H9 (cell line): ENCODE data around the gene TCN2. TPM values are rescaled to one million over a fixed set of nuclear protein-coding genes. Genes with fewer than 3 reads are reported as not detected.

Source experiments
- DNase-seq: peaks from one replicate; pipeline ENCODE4 v3.0.0-alpha.2; 2017
- H2AFZ ChIP-seq: one replicate; pipeline ENCODE4 v1.6.1; 2013; ENCODE audit warnings: mild to moderate bottlenecking, low read length, control low read depth, moderate library complexity
- H2AK5ac ChIP-seq: 2 replicates; pipeline ENCODE4 v1.6.1; 2013; ENCODE audit warnings: low read length, control low read depth, mixed read lengths; ENCODE audit not compliant: insufficient read length
- H2BK120ac ChIP-seq: one replicate; pipeline ENCODE4 v1.6.1; 2013; ENCODE audit warnings: low read depth, mild to moderate bottlenecking, low read length, control low read depth, inconsistent platforms; ENCODE audit not compliant: poor library complexity, severe bottlenecking
- H2BK12ac ChIP-seq: 2 replicates; pipeline ENCODE4 v1.6.1; 2013; ENCODE audit warnings: low read length, control low read depth, mixed read lengths, low read depth; ENCODE audit not compliant: insufficient read length
- H2BK15ac ChIP-seq: 2 replicates; pipeline ENCODE4 v1.6.1; 2013; ENCODE audit warnings: low read depth, low read length, control low read depth
- H2BK20ac ChIP-seq: one replicate; pipeline ENCODE4 v1.6.1; 2013; ENCODE audit warnings: low read depth, mild to moderate bottlenecking, low read length, control low read depth, inconsistent platforms; ENCODE audit not compliant: poor library complexity, severe bottlenecking
- H2BK5ac ChIP-seq: 2 replicates; pipeline ENCODE4 v1.6.1; 2013; ENCODE audit warnings: low read length, control low read depth, mixed read lengths; ENCODE audit not compliant: insufficient read length
- H3K14ac ChIP-seq: 2 replicates; pipeline ENCODE4 v1.6.1; 2013; ENCODE audit warnings: low read length, control low read depth; ENCODE audit not compliant: insufficient read depth
- H3K18ac ChIP-seq: 2 replicates; pipeline ENCODE4 v1.6.1; 2013; ENCODE audit warnings: low read depth, mild to moderate bottlenecking, mixed read lengths, low read length, control low read depth; ENCODE audit not compliant: insufficient read length
- H3K23ac ChIP-seq: 2 replicates; pipeline ENCODE4 v1.6.1; 2013; ENCODE audit warnings: low read length, control low read depth, mixed read lengths, low read depth; ENCODE audit not compliant: insufficient read length
- H3K23me2 ChIP-seq: 2 replicates; pipeline ENCODE4 v1.6.1; 2013; ENCODE audit warnings: low read depth, mild to moderate bottlenecking, mixed read lengths, low read length, control low read depth; ENCODE audit not compliant: insufficient read length, poor library complexity, severe bottlenecking
- H3K27ac ChIP-seq: 2 replicates; pipeline ENCODE4 v1.5.1; 2013; ENCODE audit warnings: low read length, control low read depth, mixed read lengths, low read depth; ENCODE audit not compliant: insufficient read length
- H3K27me3 ChIP-seq: 2 replicates; pipeline ENCODE4 v1.6.1; 2013; ENCODE audit warnings: low read length, control low read depth, inconsistent platforms; ENCODE audit not compliant: insufficient read depth
- H3K4ac ChIP-seq: 2 replicates; pipeline ENCODE4 v1.6.1; 2013; ENCODE audit warnings: low read depth, mild to moderate bottlenecking, control low read depth, inconsistent platforms, low read length, moderate library complexity
- H3K4me1 ChIP-seq: 2 replicates; pipeline ENCODE4 v1.6.1; 2013; ENCODE audit warnings: low read length, control low read depth, inconsistent platforms; ENCODE audit not compliant: insufficient read depth
- H3K4me2 ChIP-seq: 2 replicates; pipeline ENCODE4 v1.6.1; 2013; ENCODE audit warnings: low read length, control low read depth, mixed read lengths; ENCODE audit not compliant: insufficient read length, insufficient read depth
- H3K56ac ChIP-seq: 2 replicates; pipeline ENCODE4 v1.6.1; 2013; ENCODE audit warnings: low read depth, mild to moderate bottlenecking, mixed read lengths, low read length, control low read depth; ENCODE audit not compliant: insufficient read length
- H3K79me1 ChIP-seq: 2 replicates; pipeline ENCODE4 v1.6.1; 2013; ENCODE audit warnings: low read depth, mild to moderate bottlenecking, moderate library complexity, low read length, control low read depth, inconsistent platforms; ENCODE audit not compliant: insufficient read depth, poor library complexity, severe bottlenecking
- H3K79me2 ChIP-seq: 2 replicates; pipeline ENCODE4 v1.6.1; 2013; ENCODE audit warnings: low read length, control low read depth, inconsistent platforms; ENCODE audit not compliant: insufficient read depth
- H3K9ac ChIP-seq: 2 replicates; pipeline ENCODE4 v1.6.1; 2013; ENCODE audit warnings: low read length, control low read depth, mixed read lengths; ENCODE audit not compliant: insufficient read length; ENCODE audit errors: extremely low read depth
- H3K9me3 ChIP-seq: one replicate; pipeline ENCODE4 v1.6.1; 2013; ENCODE audit warnings: low read depth, low read length, inconsistent platforms; ENCODE audit not compliant: control insufficient read depth
- H3T11ph ChIP-seq: one replicate; pipeline ENCODE4 v1.6.1; 2013; ENCODE audit warnings: mild to moderate bottlenecking, low read length, control low read depth, inconsistent platforms
- H4K20me1 ChIP-seq: one replicate; pipeline ENCODE4 v1.6.1; 2013; ENCODE audit not compliant: control insufficient read depth, insufficient read length, insufficient read depth
- H4K5ac ChIP-seq: 2 replicates; pipeline ENCODE4 v1.6.1; 2013; ENCODE audit warnings: low read depth, mild to moderate bottlenecking, mixed read lengths, low read length, control low read depth; ENCODE audit not compliant: insufficient read length
- H4K8ac ChIP-seq: replicated peaks from 2 replicates; pipeline ENCODE4 v1.6.1; 2013; ENCODE audit warnings: low read length, control low read depth, mixed read lengths, low read depth; ENCODE audit not compliant: insufficient read length
- H4K91ac ChIP-seq: 2 replicates; pipeline ENCODE4 v1.6.1; 2013; ENCODE audit warnings: low read depth, mild to moderate bottlenecking, moderate library complexity, mixed read lengths, low read length, control low read depth; ENCODE audit not compliant: insufficient read length
- H3K27ac Mint-ChIP-seq, 3 experiments: 2 replicates in 2 of 3; 3 replicates in 1 of 3; pipeline ENCODE4 v1.8.0; 2020 to 2021; ENCODE audit warnings: mixed read lengths in 3 of 3, mild to moderate bottlenecking in 1 of 3, moderate library complexity in 1 of 3
- H3K27me3 Mint-ChIP-seq: 2 replicates; pipeline ENCODE4 v1.8.0; 2021; ENCODE audit warnings: low read depth, mild to moderate bottlenecking, moderate library complexity, mixed read lengths
- H3K36me3 Mint-ChIP-seq, 3 experiments: 2 replicates in 2 of 3; 3 replicates in 1 of 3; pipeline ENCODE4 v1.8.0; 2020 to 2021; ENCODE audit warnings: low read depth in 3 of 3, mixed read lengths in 3 of 3; ENCODE audit not compliant: insufficient read depth in 1 of 3
- H3K4me1 Mint-ChIP-seq, 2 experiments: 2 replicates each; pipeline ENCODE4 v1.8.0; 2020; ENCODE audit warnings: mixed read lengths in 2 of 2
- H3K4me3 Mint-ChIP-seq, 2 experiments: 2 replicates in 1 of 2; 3 replicates in 1 of 2; pipeline ENCODE4 v1.8.0; 2020 to 2021; ENCODE audit warnings: mild to moderate bottlenecking in 2 of 2, mixed read lengths in 2 of 2, moderate library complexity in 1 of 2
- H3K9me3 Mint-ChIP-seq, 2 experiments: 2 replicates in 1 of 2; 3 replicates in 1 of 2; pipeline ENCODE4 v1.8.0; 2020; ENCODE audit warnings: mild to moderate bottlenecking in 2 of 2, mixed read lengths in 2 of 2, moderate library complexity in 1 of 2
- WGBS: extraction: QIAGEN DNeasy Blood & Tissue Kit; methylation state at CpG from one replicate; pipeline ENCODE4 v1.1.7; 2013; ENCODE audit warnings: missing lambda C conversion rate, low lambda C conversion rate, mixed read lengths; ENCODE audit not compliant: insufficient read length; ENCODE audit errors: extremely low coverage; 5-methylcytosine and 5-hydroxymethylcytosine counted together
- total RNA-seq: library from RNA; stranded (reverse); gene quantifications from 2 replicates; pipeline ENCODE4 v1.2.1, GENCODE V29; 2021
- TF ChIP-seq, protein P1 (sequence below): fragments of 200-600 bp; sonication (generic); conservative IDR thresholded peaks from 3 replicates; pipeline ENCODE4 v1.8.0; 2021; ENCODE audit warnings: antibody characterized with exemption, mild to moderate bottlenecking

The TCN2 gene
- total RNA-seq, 1 experiment from 2014 or later: 42.2 TPM

DNA sequence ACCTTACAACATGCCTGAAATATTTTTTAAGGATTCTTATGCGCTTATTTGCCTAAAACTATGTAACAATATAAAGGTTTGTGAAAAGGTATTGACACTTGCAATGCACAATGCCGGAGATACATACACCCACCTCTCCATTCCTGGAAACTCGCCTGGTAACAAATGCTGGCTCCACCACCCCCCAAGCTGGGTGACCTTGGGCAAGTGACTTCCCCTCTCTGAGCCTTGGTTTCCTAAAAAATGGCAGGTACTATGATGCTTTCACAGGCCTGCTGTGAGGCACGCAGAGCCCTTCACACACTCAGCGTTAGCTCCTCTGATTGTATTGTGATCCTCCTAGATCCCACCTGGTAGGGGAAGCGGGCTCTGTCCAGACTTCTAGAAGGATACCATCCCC lies 34.8 kb upstream of the TCN2 start:
- H3K23me2 ChIP-seq: peaks cover 7% of the 10 kb centered on the region
- H3K18ac ChIP-seq: no peak overlapping the region
- no peaks in the 10 kb centered on the region for H3K4me1 ChIP-seq
- no peak for DNase-seq
- no peak overlapping the region for H2BK15ac ChIP-seq
- H3K4ac ChIP-seq: no peak overlapping the region
- Mint-ChIP-seq H3K4me3 (no peak overlapping the region), H3K27me3 (peaks cover 7% of the 10 kb centered on the region), H3K27ac (no peak overlapping the region; a peak in 1 of 7 replicates), H3K9me3 (no peaks in the 10 kb centered on the region), H3K4me1 (peaks cover 19 to 30% of the 10 kb centered on the region in 2 experiments), H3K36me3 (peaks cover 10 to 18% (median 14%) of the 10 kb centered on the region in 3 experiments; a peak in 6 of 7 replicates)
- H2BK20ac ChIP-seq: no peak overlapping the region
- no CpG with 5 or more reads among the region's 6 CpGs for WGBS
- no peak overlapping the region for H4K5ac ChIP-seq
- H4K20me1 ChIP-seq: peaks cover 5% of the 10 kb centered on the region
- no peak overlapping the region for H4K8ac ChIP-seq
- no peak overlapping the region for H3K27ac ChIP-seq
- no peak overlapping the region for H2AK5ac ChIP-seq
- H3K56ac ChIP-seq: no peak overlapping the region
- no peak overlapping the region for H2AFZ ChIP-seq
- TF ChIP-seq, protein P1, sequence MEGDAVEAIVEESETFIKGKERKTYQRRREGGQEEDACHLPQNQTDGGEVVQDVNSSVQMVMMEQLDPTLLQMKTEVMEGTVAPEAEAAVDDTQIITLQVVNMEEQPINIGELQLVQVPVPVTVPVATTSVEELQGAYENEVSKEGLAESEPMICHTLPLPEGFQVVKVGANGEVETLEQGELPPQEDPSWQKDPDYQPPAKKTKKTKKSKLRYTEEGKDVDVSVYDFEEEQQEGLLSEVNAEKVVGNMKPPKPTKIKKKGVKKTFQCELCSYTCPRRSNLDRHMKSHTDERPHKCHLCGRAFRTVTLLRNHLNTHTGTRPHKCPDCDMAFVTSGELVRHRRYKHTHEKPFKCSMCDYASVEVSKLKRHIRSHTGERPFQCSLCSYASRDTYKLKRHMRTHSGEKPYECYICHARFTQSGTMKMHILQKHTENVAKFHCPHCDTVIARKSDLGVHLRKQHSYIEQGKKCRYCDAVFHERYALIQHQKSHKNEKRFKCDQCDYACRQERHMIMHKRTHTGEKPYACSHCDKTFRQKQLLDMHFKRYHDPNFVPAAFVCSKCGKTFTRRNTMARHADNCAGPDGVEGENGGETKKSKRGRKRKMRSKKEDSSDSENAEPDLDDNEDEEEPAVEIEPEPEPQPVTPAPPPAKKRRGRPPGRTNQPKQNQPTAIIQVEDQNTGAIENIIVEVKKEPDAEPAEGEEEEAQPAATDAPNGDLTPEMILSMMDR: no peak
- H3K9ac ChIP-seq: no peak overlapping the region
- H3T11ph ChIP-seq: no peak overlapping the region
- no peak overlapping the region for H4K91ac ChIP-seq
- no peak overlapping the region for H3K14ac ChIP-seq
- H3K79me1 ChIP-seq: no peaks in the 10 kb centered on the region
- H3K79me2 ChIP-seq: no peaks in the 10 kb centered on the region
- H2BK120ac ChIP-seq: no peak overlapping the region
- H3K9me3 ChIP-seq: no peaks in the 10 kb centered on the region
- no peak overlapping the region for H2BK12ac ChIP-seq
- H3K4me2 ChIP-seq: no peak overlapping the region
- H2BK5ac ChIP-seq: no peak overlapping the region
- H3K23ac ChIP-seq: no peak overlapping the region
- no peaks in the 10 kb centered on the region for H3K27me3 ChIP-seq
